ENCODE data around the gene UBALD1.

DNA sequence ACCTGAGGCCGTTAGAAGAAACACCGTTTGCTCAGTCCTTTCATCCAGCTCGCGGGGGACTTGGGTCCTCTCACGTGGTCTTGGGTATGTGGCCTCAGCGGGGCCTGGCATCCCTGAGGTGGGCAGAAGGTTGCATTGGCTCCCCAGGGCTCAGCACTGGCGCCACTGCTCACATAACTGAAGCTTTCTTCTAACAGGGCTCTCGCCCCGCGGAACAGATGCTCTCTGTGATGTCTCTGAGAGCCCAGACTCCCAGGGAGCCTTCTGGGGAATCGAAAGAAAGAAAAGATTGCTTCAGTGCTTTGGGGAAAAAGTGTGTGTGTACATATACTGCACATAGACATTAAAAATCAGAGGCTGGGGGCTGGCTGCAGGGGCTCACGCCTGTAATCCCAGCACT, 20.1 kb upstream of the UBALD1 start:
- TF ChIP-seq EZH2 (IDR thresholded peaks at IDR 0.05) (no peak), POLR2AphosphoS5 (IDR thresholded peaks at IDR 0.05; ENCODE audit: borderline replicate concordance, low read depth, low read length) (no peak)

All from SK-N-MC (cell line).